GM12878 (cell line): ENCODE data around the gene LRRN2. TPM values are rescaled to one million over a fixed set of nuclear protein-coding genes. Genes with fewer than 3 reads are reported as not detected.

Experiments
- ATAC-seq: fragments of 200-7000 bp; cut with Tn5 transposase; 3 replicates; pipeline ENCODE4 v1.9.1; 2020; ENCODE audit warnings: mild to moderate bottlenecking, moderate library complexity
- BruUV-seq: library from RNA; stranded (reverse); fragments of 400-500 nt; replicated peaks from 2 replicates; lab custom pipeline; 2021; lab: Mats Ljungman, UMichigan
- CTCF ChIA-PET: fragments of 300-600 bp; sonication (Branson Sonifier 250); formaldehyde crosslinking; extraction: SDS; loops from one replicate; lab custom pipeline; 2021; ENCODE audit warnings: inconsistent platforms; lab: Yijun Ruan, JAX
- POLR2A ChIA-PET: fragments of 350-600 bp; formaldehyde crosslinking; extraction: SDS; loops from one replicate; lab custom pipeline; 2021; ENCODE audit warnings: inconsistent platforms; lab: Charles Lee
- RAD21 ChIA-PET: fragments of 300-600 bp; sonication (Branson Sonifier 250); formaldehyde crosslinking; loops from one replicate; lab custom pipeline; 2023; ENCODE audit warnings: antibody characterized with exemption; ENCODE audit not compliant: unreplicated experiment; lab: Charles Lee
- SMC1A ChIA-PET: fragments of 300-600 bp; sonication (Branson Sonifier 250); formaldehyde crosslinking; loops from one replicate; lab custom pipeline; 2023; ENCODE audit not compliant: unreplicated experiment, uncharacterized antibody; lab: Charles Lee
- DNase-seq: peaks from one replicate; pipeline ENCODE4 v3.0.0-alpha.2; 2011; ENCODE audit warnings: low read depth, low spot score
- FAIRE-seq: peaks from 3 replicates; lab custom pipeline; 2011; peaks lifted over from hg19 to GRCh38; lab: Jason Lieb, UNC
- H2AFZ ChIP-seq: 2 replicates; pipeline ENCODE4 v1.6.0; 2011; ENCODE audit warnings: low read depth, low read length, control low read depth; ENCODE audit not compliant: control insufficient read depth
- H3K27ac ChIP-seq: 2 replicates; pipeline ENCODE4 v1.5.1; 2011; ENCODE audit warnings: control low read depth; ENCODE audit not compliant: control insufficient read depth, insufficient read depth
- H3K27me3 ChIP-seq, 2 experiments: replicated peaks in 1 of 2; 2 replicates each; pipeline versions ENCODE4 v1.6.0 to v1.6.1; 2011; ENCODE audit warnings: low read length in 1 of 2; ENCODE audit not compliant: control insufficient read depth in 2 of 2, insufficient read depth in 2 of 2
- H3K36me3 ChIP-seq, 2 experiments: 2 replicates each; pipeline ENCODE4 v1.5.1; 2011; ENCODE audit warnings: low read length in 1 of 2; ENCODE audit not compliant: control insufficient read depth in 2 of 2, insufficient read depth in 2 of 2
- H3K4me1 ChIP-seq: 2 replicates; pipeline ENCODE4 v1.6.1; 2011; ENCODE audit warnings: mild to moderate bottlenecking, low read length, moderate library complexity, mixed read lengths; ENCODE audit not compliant: control insufficient read depth, insufficient read depth
- H3K4me2 ChIP-seq: 2 replicates; pipeline ENCODE4 v1.6.0; 2011; ENCODE audit warnings: control low read depth; ENCODE audit not compliant: control insufficient read depth, insufficient read depth
- H3K4me3 ChIP-seq: fragments of 200-600 bp; sonication (generic); 2 replicates; pipeline ENCODE4 v1.5.1; 2016
- H3K79me2 ChIP-seq: 2 replicates; pipeline ENCODE4 v1.6.0; 2011; ENCODE audit warnings: low read length; ENCODE audit not compliant: control insufficient read depth, insufficient read depth
- H3K9ac ChIP-seq: 2 replicates; pipeline ENCODE4 v1.8.0; 2011; ENCODE audit warnings: low read length, control low read depth, mixed read lengths; ENCODE audit not compliant: control insufficient read depth, insufficient read depth
- H3K9me3 ChIP-seq: replicated peaks from 3 replicates; pipeline ENCODE4 v1.5.1; 2011; ENCODE audit warnings: mild to moderate bottlenecking, low read length; ENCODE audit not compliant: control insufficient read depth, insufficient read depth
- H4K20me1 ChIP-seq: 2 replicates; pipeline ENCODE4 v1.6.0; 2011; ENCODE audit not compliant: control insufficient read depth, insufficient read depth
- CREB1 ChIP-seq: IDR thresholded peaks from 2 replicates; pipeline ENCODE4 v1.6.1; 2012; ENCODE audit warnings: low read depth, mild to moderate bottlenecking, inconsistent platforms
- NR2F1 ChIP-seq: fragments of 450-650 bp; conservative IDR thresholded peaks from 2 replicates; pipeline ENCODE4 v1.6.1; 2017; ENCODE audit warnings: mild to moderate bottlenecking
- SREBF1 ChIP-seq: IDR thresholded peaks from 2 replicates; pipeline ENCODE4 v1.6.1; 2012; ENCODE audit warnings: mild to moderate bottlenecking, low read length
- STAT1 ChIP-seq: fragments of 450-650 bp; conservative IDR thresholded peaks from 2 replicates; pipeline ENCODE4 v1.6.1; 2014; ENCODE audit warnings: antibody characterized with exemption, mild to moderate bottlenecking
- WGBS: methylation state at CpG from one replicate; pipeline ENCODE4 v1.1.6; 2016; ENCODE audit warnings: low lambda C conversion rate; ENCODE audit not compliant: insufficient replicate concordance, insufficient coverage; ENCODE audit errors: missing lambda C conversion rate; 5-methylcytosine and 5-hydroxymethylcytosine counted together
- in situ Hi-C: fragments of 300-500 bp; cut with MboI; formaldehyde crosslinking; loops from 9 replicates; pipeline ENCODE4 v1.14.3; 2018; ENCODE audit warnings: mixed read lengths
- intact Hi-C: fragments of 100-400 bp; cut with micrococcal nuclease; formaldehyde crosslinking; loops from one replicate; pipeline ENCODE4 v1.14.2; 2022; ENCODE audit not compliant: unreplicated experiment
- polyA plus RNA-seq, 11 experiments: library from polyadenylated mRNA; depleted of rRNA in 4 of 11; unstranded in 6 of 11; stranded (reverse) in 5 of 11; fragments of >200 nt; fragmentation: Nextera tagmentation in 4 of 11; fragmentation: Illumina TruSeq in 1 of 11; extraction: Ambion mirVana in 4 of 11; extraction: Trizol in 1 of 11; gene quantifications; 1 replicate in 1 of 11; 2 replicates in 10 of 11; pipeline versions ENCODE4 v1.2.1 to v1.2.3, GENCODE V29; 2011 to 2016; ENCODE audit warnings: inconsistent platforms in 2 of 11, missing spikeins in 2 of 11, low read depth in 1 of 11
- total RNA-seq, 4 experiments: library from RNA; depleted of rRNA in 3 of 4; stranded (reverse); fragments of >200 nt in 3 of 4; fragmentation: Illumina TruSeq in 1 of 4; extraction: Trizol in 1 of 4; gene quantifications; 2 replicates each; pipeline versions ENCODE4 v1.2.1 to v1.2.3, GENCODE V29; 2013 to 2021
- TF ChIP-seq, protein P1 (sequence below): IDR thresholded peaks from 2 replicates; pipeline ENCODE4 v1.6.1; 2011; ENCODE audit warnings: borderline replicate concordance, low read depth, mild to moderate bottlenecking, moderate library complexity, low read length; ENCODE audit not compliant: insufficient read depth, poor library complexity, severe bottlenecking
- TF ChIP-seq, protein P2 (sequence below): fragments of 450-650 bp; IDR thresholded peaks from 2 replicates; pipeline ENCODE4 v1.6.1; 2017; ENCODE audit warnings: antibody characterized with exemption, mild to moderate bottlenecking, moderate library complexity
- TF ChIP-seq, protein P3 (sequence below): fragments of 150-350 bp; IDR thresholded peaks from 2 replicates; pipeline ENCODE4 v1.6.1; 2016; ENCODE audit warnings: low read depth, low read length

LRRN2 gene
- total and polyA plus RNA-seq, 10 of the 15 experiments (the other 5 are each of a cell fraction or from before 2014, with no cell fraction given): not detected

DNA sequence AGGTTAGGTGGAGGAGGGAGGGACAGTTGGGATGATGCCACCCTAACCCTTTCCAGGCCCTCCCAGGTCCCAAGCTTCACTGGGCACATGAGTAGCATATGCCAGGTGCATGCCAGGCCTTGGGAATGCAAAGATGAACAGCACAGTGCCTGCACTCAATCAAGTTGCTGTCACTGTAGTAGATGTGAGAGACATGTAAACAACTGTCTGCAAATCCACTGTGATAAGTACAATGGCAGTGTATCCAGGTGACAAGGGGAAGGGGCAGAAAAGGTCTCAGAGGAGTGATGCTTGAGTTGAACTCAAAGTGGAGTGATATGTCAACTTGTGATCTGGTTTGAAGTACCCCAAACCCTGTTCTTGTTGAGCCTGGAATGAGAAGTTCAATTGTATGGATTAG, 49.5 kb upstream of the LRRN2 start (continued):
- TF ChIP-seq, protein P1, sequence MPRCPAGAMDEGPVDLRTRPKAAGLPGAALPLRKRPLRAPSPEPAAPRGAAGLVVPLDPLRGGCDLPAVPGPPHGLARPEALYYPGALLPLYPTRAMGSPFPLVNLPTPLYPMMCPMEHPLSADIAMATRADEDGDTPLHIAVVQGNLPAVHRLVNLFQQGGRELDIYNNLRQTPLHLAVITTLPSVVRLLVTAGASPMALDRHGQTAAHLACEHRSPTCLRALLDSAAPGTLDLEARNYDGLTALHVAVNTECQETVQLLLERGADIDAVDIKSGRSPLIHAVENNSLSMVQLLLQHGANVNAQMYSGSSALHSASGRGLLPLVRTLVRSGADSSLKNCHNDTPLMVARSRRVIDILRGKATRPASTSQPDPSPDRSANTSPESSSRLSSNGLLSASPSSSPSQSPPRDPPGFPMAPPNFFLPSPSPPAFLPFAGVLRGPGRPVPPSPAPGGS: no peak
- no peak for TF ChIP-seq STAT1
- TF ChIP-seq, protein P2, sequence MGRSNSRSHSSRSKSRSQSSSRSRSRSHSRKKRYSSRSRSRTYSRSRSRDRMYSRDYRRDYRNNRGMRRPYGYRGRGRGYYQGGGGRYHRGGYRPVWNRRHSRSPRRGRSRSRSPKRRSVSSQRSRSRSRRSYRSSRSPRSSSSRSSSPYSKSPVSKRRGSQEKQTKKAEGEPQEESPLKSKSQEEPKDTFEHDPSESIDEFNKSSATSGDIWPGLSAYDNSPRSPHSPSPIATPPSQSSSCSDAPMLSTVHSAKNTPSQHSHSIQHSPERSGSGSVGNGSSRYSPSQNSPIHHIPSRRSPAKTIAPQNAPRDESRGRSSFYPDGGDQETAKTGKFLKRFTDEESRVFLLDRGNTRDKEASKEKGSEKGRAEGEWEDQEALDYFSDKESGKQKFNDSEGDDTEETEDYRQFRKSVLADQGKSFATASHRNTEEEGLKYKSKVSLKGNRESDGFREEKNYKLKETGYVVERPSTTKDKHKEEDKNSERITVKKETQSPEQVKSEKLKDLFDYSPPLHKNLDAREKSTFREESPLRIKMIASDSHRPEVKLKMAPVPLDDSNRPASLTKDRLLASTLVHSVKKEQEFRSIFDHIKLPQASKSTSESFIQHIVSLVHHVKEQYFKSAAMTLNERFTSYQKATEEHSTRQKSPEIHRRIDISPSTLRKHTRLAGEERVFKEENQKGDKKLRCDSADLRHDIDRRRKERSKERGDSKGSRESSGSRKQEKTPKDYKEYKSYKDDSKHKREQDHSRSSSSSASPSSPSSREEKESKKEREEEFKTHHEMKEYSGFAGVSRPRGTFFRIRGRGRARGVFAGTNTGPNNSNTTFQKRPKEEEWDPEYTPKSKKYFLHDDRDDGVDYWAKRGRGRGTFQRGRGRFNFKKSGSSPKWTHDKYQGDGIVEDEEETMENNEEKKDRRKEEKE: no peak

DNA sequence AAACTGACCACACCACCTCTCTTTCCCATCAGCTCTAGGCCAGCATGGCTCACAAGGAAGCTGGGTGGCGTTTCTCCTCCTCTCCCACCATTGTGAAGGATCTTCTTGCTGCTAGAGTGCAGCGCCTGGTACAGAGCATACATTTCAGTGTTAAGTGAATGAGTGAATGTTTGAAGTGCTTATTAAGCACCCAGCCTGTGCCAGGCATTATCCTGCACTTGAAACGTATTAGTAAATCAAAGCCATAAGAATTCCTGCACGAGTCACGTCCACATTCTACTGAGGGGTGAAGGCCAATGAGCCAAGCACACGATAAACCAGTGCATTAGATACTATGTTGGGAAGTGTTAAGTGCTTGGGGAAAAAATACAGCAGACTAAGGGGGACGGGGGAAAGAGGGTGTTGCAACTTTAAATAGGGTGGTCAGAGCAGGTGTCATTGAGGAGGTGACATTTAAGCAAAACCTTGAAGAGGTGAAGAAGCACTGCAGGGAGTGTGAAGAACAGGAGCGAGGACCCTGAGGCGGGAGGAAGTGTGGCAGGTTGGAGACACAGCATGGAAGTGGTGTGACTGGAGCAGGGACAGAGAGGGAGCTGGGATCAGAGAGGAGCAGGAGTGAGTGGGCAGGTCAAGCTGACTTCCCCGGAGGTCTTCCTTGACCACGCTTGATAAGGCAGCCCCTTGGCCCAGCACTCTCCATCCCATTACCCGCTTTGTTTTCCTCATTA, 48.5 kb upstream of the LRRN2 start:
- DNase-seq (no peak), ATAC-seq (no peak), FAIRE-seq (no peak)
- Histone ChIP-seq H2AFZ (no peak overlapping the region), H4K20me1 (no peaks in the 10 kb centered on the region), H3K27ac (no peak overlapping the region), H3K27me3 (no peaks in the 10 kb centered on the region; a peak in 1 of 4 replicates), H3K36me3 (no peaks in the 10 kb centered on the region), H3K4me2 (no peak overlapping the region), H3K9me3 (no peaks in the 10 kb centered on the region; the same call in 1 of the 3 replicates), H3K9ac (no peak overlapping the region), H3K79me2 (no peaks in the 10 kb centered on the region), H3K4me3 (no peak overlapping the region), H3K4me1 (no peaks in the 10 kb centered on the region)
- ChIA-PET RAD21 (no interaction called here), CTCF (interaction anchor here (1.4 kb wide), 1 partner anchor 13 kb away, joined by 3 read pairs; no protein-coding TSS in a partner anchor), POLR2A (no interaction called here), SMC1A (no interaction called here)
- intact Hi-C loops (no loop called here), in situ Hi-C loops (no loop called here)
- TF ChIP-seq SREBF1: no peak
- TF ChIP-seq CREB1: no peak
- TF ChIP-seq, protein P3, sequence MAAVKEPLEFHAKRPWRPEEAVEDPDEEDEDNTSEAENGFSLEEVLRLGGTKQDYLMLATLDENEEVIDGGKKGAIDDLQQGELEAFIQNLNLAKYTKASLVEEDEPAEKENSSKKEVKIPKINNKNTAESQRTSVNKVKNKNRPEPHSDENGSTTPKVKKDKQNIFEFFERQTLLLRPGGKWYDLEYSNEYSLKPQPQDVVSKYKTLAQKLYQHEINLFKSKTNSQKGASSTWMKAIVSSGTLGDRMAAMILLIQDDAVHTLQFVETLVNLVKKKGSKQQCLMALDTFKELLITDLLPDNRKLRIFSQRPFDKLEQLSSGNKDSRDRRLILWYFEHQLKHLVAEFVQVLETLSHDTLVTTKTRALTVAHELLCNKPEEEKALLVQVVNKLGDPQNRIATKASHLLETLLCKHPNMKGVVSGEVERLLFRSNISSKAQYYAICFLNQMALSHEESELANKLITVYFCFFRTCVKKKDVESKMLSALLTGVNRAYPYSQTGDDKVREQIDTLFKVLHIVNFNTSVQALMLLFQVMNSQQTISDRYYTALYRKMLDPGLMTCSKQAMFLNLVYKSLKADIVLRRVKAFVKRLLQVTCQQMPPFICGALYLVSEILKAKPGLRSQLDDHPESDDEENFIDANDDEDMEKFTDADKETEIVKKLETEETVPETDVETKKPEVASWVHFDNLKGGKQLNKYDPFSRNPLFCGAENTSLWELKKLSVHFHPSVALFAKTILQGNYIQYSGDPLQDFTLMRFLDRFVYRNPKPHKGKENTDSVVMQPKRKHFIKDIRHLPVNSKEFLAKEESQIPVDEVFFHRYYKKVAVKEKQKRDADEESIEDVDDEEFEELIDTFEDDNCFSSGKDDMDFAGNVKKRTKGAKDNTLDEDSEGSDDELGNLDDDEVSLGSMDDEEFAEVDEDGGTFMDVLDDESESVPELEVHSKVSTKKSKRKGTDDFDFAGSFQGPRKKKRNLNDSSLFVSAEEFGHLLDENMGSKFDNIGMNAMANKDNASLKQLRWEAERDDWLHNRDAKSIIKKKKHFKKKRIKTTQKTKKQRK: no peak
- no peak for TF ChIP-seq NR2F1
- 39% methylated on average over 12 of the region's 12 CpGs for WGBS
- BruUV-seq: no TSS peak
